Measurements from ENCODE around the gene CBR3. TPM values are rescaled to one million over a fixed set of nuclear protein-coding genes. Genes with fewer than 3 reads are reported as not detected.

The CBR3 gene
- total and polyA plus RNA-seq, 9 of the 15 experiments (the other 6 are each of a cell fraction or from before 2014, with no cell fraction given) = not detected

DNA sequence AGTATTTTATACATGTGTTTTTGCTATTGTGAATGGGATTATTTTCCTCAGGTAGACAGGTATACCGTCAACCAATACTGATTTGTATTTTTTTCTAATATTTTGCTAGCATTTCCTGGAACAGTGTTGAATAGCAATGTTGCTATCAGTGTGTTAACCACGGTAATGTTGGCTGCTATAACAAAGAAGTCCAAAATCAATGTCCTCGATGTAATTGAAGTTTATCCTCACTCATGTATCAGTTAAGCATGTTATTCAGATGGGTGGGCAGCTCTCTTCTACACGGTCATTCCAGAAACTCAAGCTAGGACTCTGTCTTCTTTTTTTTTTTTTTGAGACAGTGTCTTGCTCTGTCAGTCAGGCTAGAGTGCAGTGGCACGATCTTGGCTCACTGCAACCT is 46.1 kb downstream of the CBR3 start:
- Histone ChIP-seq H3K9ac (ENCODE audit: insufficient read depth in 1 of 2, low read depth in 2 of 2, low read length in 2 of 2) (no peak overlapping the region), H3K9me3 (replicated peaks; ENCODE audit: control insufficient read depth, insufficient read depth, low read depth, low read length) (0 out of 2 replicates have a peak, but pooled peaks cover 1% of the 10 kb centered on the region), H3K9me1 (ENCODE audit: control insufficient read depth, insufficient read depth, low read length) (no peaks in the 10 kb centered on the region), H2AFZ (ENCODE audit: low read depth, low read length) (no peak overlapping the region), H3K36me3 (ENCODE audit: control insufficient read depth, insufficient read depth, low read length) (no peaks in the 10 kb centered on the region), H3K4me1 (replicated peaks in 1 of 2; ENCODE audit: control insufficient read depth in 2 of 2, insufficient read depth in 2 of 2, low read length in 2 of 2) (peaks cover 0 to 3% of the 10 kb centered on the region in 2 experiments; a peak in 2 of 5 replicates), H3K79me2 (ENCODE audit: control insufficient read depth, insufficient read depth, low read length) (no peaks in the 10 kb centered on the region), H4K20me1 (replicated peaks; ENCODE audit: control insufficient read depth, insufficient read depth, low read length) (peaks cover 3% of the 10 kb centered on the region; the same call in 1 of the 2 replicates), H3K4me2 (ENCODE audit: insufficient read depth, low read length) (no peak overlapping the region), H3K27me3 (ENCODE audit: control insufficient read depth in 2 of 2, insufficient read depth in 2 of 2, low read length in 2 of 2) (peaks cover 21 to 47% of the 10 kb centered on the region in 2 experiments; a peak in 4 of 5 replicates), H3K27ac (ENCODE audit: extremely low read depth, low read depth, low read length) (no peak overlapping the region), H3K4me3 (no peak overlapping the region)
- no TSS peak for BruUV-seq (replicated peaks)
- no peak for DNase-seq (ENCODE audit: extremely low read depth in 1 of 4, low spot score in 3 of 4)
- TF ChIP-seq ZNF41 (CRISPR knock-in tag; conservative IDR thresholded peaks at IDR 0.05) (no peak), ZNF12 (CRISPR knock-in tag; IDR thresholded peaks at IDR 0.05) (peak; percentile 97)
- ATAC-seq = no peak
- no peak for FAIRE-seq
- ChIA-PET POLR2A (no interaction called here), CTCF (ENCODE audit: low intra/inter-chr PET ratio) (no interaction called here)
- WGBS (ENCODE audit: insufficient coverage, low coverage, missing lambda C conversion rate) = 10% methylated on average over 4 of the region's 5 CpGs
- intact Hi-C loops (cut with micrococcal nuclease) = no loop called here
- in situ Hi-C loops (cut with MboI) = no loop called here

DNA sequence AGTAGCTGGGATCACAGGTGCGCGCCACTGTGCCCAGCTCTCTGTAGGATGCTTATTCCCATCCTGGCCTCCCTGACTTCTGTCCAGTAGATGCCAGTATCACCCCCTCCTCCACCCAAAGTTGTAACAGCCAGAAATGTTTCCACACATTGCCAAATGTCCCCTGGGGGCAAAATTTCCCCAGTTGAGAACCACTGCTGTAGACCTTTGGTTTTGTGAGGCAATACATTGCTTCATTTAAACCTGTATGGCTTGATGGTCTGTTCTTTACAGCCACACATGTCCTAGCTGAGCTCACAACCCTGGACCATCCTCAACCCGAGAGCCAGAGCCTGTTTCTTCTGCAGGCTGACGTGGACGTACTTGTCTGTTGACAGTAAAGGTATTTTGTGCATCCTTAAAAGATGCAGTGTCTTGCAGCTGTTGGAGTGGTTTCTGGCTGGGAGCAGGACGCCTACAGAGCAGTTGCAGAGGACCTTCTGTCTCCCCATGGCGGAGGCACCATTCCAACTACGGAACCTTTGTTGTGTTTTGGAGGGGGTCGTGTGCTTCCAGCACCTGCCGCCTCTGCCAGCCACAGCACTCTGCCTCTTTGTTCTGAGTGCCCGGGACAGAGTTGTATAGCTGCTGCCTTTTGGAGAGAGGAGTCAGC is 48.4 kb downstream of the CBR3 start:
- peaks cover 0 to 3% of the 10 kb centered on the region in 2 experiments; a peak in 2 of 5 replicates for H3K4me1 ChIP-seq (replicated peaks in 1 of 2; ENCODE audit: control insufficient read depth in 2 of 2, insufficient read depth in 2 of 2, low read length in 2 of 2)
- 0 out of 2 replicates have a peak, but pooled peaks cover 1% of the 10 kb centered on the region for H3K9me3 ChIP-seq (replicated peaks; ENCODE audit: control insufficient read depth, insufficient read depth, low read depth, low read length)
- no peaks in the 10 kb centered on the region for H3K36me3 ChIP-seq (ENCODE audit: control insufficient read depth, insufficient read depth, low read length)
- H2AFZ ChIP-seq (ENCODE audit: low read depth, low read length) = no peak overlapping the region
- H3K27me3 ChIP-seq (ENCODE audit: control insufficient read depth in 2 of 2, insufficient read depth in 2 of 2, low read length in 2 of 2) = peaks cover 28 to 55% of the 10 kb centered on the region in 2 experiments; a peak in 4 of 5 replicates
- no peak for FAIRE-seq
- WGBS (ENCODE audit: insufficient coverage, low coverage, missing lambda C conversion rate) = 9% methylated on average over 11 of the region's 11 CpGs
- no peak overlapping the region for H3K4me3 ChIP-seq
- H3K27ac ChIP-seq (ENCODE audit: extremely low read depth, low read depth, low read length) = no peak overlapping the region
- H3K79me2 ChIP-seq (ENCODE audit: control insufficient read depth, insufficient read depth, low read length) = no peaks in the 10 kb centered on the region
- no peak for ATAC-seq
- no peak overlapping the region for H3K4me2 ChIP-seq (ENCODE audit: insufficient read depth, low read length)
- POLR2A ChIA-PET = interaction anchor here (1.1 kb wide), 1 partner anchor 8 kb away, joined by 4 read pairs; no protein-coding TSS in a partner anchor
- no peaks in the 10 kb centered on the region for H3K9me1 ChIP-seq (ENCODE audit: control insufficient read depth, insufficient read depth, low read length)
- intact Hi-C loops (cut with micrococcal nuclease) (no loop called here), in situ Hi-C loops (cut with MboI) (no loop called here)
- no TSS peak for BruUV-seq (replicated peaks)
- 0 out of 2 replicates have a peak, but pooled peaks cover 3% of the 10 kb centered on the region for H4K20me1 ChIP-seq (replicated peaks; ENCODE audit: control insufficient read depth, insufficient read depth, low read length)
- H3K9ac ChIP-seq (ENCODE audit: insufficient read depth in 1 of 2, low read depth in 2 of 2, low read length in 2 of 2) = no peak overlapping the region
- DNase-seq (ENCODE audit: extremely low read depth in 1 of 4, low spot score in 3 of 4) = no peak
- CTCF ChIA-PET (ENCODE audit: low intra/inter-chr PET ratio) = no interaction called here
- TF ChIP-seq ZNF696 (CRISPR knock-in tag; conservative IDR thresholded peaks at IDR 0.05) (no peak), HNRNPK (IDR thresholded peaks at IDR 0.05; ENCODE audit: low read depth, low read length, poor library complexity, severe bottlenecking) (no peak), MXI1 (IDR thresholded peaks at IDR 0.05; ENCODE audit: low read depth, low read length) (no peak), MTA2 (IDR thresholded peaks at IDR 0.05; ENCODE audit: low read depth) (no peak), EP300 (IDR thresholded peaks at IDR 0.05; ENCODE audit: low read length) (no peak), RFX1 (IDR thresholded peaks at IDR 0.05) (no peak), CREB1 (IDR thresholded peaks at IDR 0.05) (no peak), CREB1 (CRISPR knock-in tag; IDR thresholded peaks at IDR 0.05) (no peak), ZNF174 (CRISPR knock-in tag; IDR thresholded peaks at IDR 0.05) (no peak), NCOA6 (IDR thresholded peaks at IDR 0.05) (no peak), SIRT6 (IDR thresholded peaks at IDR 0.05; ENCODE audit: low read depth, low read length) (no peak), CAMTA2 (CRISPR knock-in tag; conservative IDR thresholded peaks at IDR 0.05) (no peak)
- TF ChIP-seq, protein P1, sequence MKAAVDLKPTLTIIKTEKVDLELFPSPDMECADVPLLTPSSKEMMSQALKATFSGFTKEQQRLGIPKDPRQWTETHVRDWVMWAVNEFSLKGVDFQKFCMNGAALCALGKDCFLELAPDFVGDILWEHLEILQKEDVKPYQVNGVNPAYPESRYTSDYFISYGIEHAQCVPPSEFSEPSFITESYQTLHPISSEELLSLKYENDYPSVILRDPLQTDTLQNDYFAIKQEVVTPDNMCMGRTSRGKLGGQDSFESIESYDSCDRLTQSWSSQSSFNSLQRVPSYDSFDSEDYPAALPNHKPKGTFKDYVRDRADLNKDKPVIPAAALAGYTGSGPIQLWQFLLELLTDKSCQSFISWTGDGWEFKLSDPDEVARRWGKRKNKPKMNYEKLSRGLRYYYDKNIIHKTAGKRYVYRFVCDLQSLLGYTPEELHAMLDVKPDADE (conservative IDR thresholded peaks at IDR 0.05; ENCODE audit: control insufficient read depth, low read depth, low read length) = no peak
- TF ChIP-seq, protein P2, sequence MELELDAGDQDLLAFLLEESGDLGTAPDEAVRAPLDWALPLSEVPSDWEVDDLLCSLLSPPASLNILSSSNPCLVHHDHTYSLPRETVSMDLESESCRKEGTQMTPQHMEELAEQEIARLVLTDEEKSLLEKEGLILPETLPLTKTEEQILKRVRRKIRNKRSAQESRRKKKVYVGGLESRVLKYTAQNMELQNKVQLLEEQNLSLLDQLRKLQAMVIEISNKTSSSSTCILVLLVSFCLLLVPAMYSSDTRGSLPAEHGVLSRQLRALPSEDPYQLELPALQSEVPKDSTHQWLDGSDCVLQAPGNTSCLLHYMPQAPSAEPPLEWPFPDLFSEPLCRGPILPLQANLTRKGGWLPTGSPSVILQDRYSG (tag; conservative IDR thresholded peaks at IDR 0.05; ENCODE audit: low read depth) = no peak

All from K562 (cell line).